ENCODE results near the gene CST5.

- TF ChIP-seq, protein P1, sequence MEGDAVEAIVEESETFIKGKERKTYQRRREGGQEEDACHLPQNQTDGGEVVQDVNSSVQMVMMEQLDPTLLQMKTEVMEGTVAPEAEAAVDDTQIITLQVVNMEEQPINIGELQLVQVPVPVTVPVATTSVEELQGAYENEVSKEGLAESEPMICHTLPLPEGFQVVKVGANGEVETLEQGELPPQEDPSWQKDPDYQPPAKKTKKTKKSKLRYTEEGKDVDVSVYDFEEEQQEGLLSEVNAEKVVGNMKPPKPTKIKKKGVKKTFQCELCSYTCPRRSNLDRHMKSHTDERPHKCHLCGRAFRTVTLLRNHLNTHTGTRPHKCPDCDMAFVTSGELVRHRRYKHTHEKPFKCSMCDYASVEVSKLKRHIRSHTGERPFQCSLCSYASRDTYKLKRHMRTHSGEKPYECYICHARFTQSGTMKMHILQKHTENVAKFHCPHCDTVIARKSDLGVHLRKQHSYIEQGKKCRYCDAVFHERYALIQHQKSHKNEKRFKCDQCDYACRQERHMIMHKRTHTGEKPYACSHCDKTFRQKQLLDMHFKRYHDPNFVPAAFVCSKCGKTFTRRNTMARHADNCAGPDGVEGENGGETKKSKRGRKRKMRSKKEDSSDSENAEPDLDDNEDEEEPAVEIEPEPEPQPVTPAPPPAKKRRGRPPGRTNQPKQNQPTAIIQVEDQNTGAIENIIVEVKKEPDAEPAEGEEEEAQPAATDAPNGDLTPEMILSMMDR (IDR thresholded peaks at IDR 0.05), result no peak
- TF ChIP-seq POLR2A (IDR thresholded peaks at IDR 0.05) (no peak), EP300 (IDR thresholded peaks at IDR 0.05) (no peak)
Observed at GRCh38 chr20:23868321-23868720, 11.2 kb downstream of the CST5 start.

Measured in ovary (tissue), 3 donors.